Measurements from ENCODE around the gene ZNF768. TPM values are rescaled to one million over a fixed set of nuclear protein-coding genes. Genes with fewer than 3 reads are reported as not detected.

Gene ZNF768
- total and polyA plus RNA-seq, 2 of the 13 experiments (the other 11 are each of a cell fraction or from before 2014, with no cell fraction given), result 26.7 to 34.4 TPM

- TF ChIP-seq KDM5B (CRISPR knock-in tag; IDR thresholded peaks at IDR 0.05; ENCODE audit: borderline replicate concordance) (peak; percentile 93), MXD4 (CRISPR knock-in tag; IDR thresholded peaks at IDR 0.05) (peak; percentile 54; the same call in 1 of the 2 replicates), MEIS2 (CRISPR knock-in tag; IDR thresholded peaks at IDR 0.05) (no peak; the same call in 1 of the 2 replicates), ZNF121 (CRISPR knock-in tag; IDR thresholded peaks at IDR 0.05) (no peak), SATB2 (CRISPR knock-in tag; IDR thresholded peaks at IDR 0.05) (no peak), ZNF792 (CRISPR knock-in tag; IDR thresholded peaks at IDR 0.05) (peak; percentile 20; the same call in 1 of the 2 replicates), ZNF83 (CRISPR knock-in tag; IDR thresholded peaks at IDR 0.05; ENCODE audit: borderline replicate concordance) (peak; percentile 71; the same call in 1 of the 2 replicates), ZNF275 (CRISPR knock-in tag; IDR thresholded peaks at IDR 0.05; ENCODE audit: borderline replicate concordance) (no peak; the same call in 1 of the 2 replicates), GPBP1L1 (CRISPR knock-in tag; IDR thresholded peaks at IDR 0.05) (no peak), ATF6 (CRISPR knock-in tag; conservative IDR thresholded peaks at IDR 0.05) (0 out of 2 replicates have a peak, but pooled peaks have one; percentile 29), BORCS8-MEF2B (CRISPR knock-in tag; IDR thresholded peaks at IDR 0.05) (no peak; the same call in none of the 2 replicates), TIGD3 (CRISPR knock-in tag; IDR thresholded peaks at IDR 0.05; ENCODE audit: borderline replicate concordance) (no peak; the same call in 1 of the 2 replicates), GFI1 (CRISPR knock-in tag; IDR thresholded peaks at IDR 0.05; ENCODE audit: borderline replicate concordance) (no peak), ZNF570 (CRISPR knock-in tag; IDR thresholded peaks at IDR 0.05; ENCODE audit: borderline replicate concordance) (0 out of 2 replicates have a peak, but pooled peaks have one; percentile 69), ZFP37 (CRISPR knock-in tag; IDR thresholded peaks at IDR 0.05; ENCODE audit: borderline replicate concordance) (no peak), MATR3 (CRISPR knock-in tag; IDR thresholded peaks at IDR 0.05) (0 out of 2 replicates have a peak, but pooled peaks have one; percentile 29), CTCF (CRISPR knock-in tag; IDR thresholded peaks at IDR 0.05) (no peak; the same call in none of the 2 replicates), GATAD2A (CRISPR knock-in tag; IDR thresholded peaks at IDR 0.05) (peak; percentile 80), KMT2B (CRISPR knock-in tag; IDR thresholded peaks at IDR 0.05) (peak; percentile 78; the same call in 1 of the 2 replicates), YY1 (IDR thresholded peaks at IDR 0.05; ENCODE audit: insufficient read depth, insufficient replicate concordance, low read depth, low read length) (peak; percentile 99), MTA1 (CRISPR knock-in tag; IDR thresholded peaks at IDR 0.05; ENCODE audit: borderline replicate concordance) (no peak)
Observed at GRCh38 chr16:30557957-30558788, 31.8 kb upstream of the ZNF768 start, which contains the start of gene ZNF764 (continued).

Measured in HepG2 (cell line).